Esophagus muscularis mucosa (tissue), 4 donors: ENCODE data around the gene STRN4. TPM values are rescaled to one million over a fixed set of nuclear protein-coding genes. Genes with fewer than 3 reads are reported as not detected.

ENCODE experiments used
- DNase-seq: peaks from one replicate; pipeline ENCODE4 v3.0.0-alpha.2; 2017; ENCODE audit errors: extremely low spot score
- H3K27ac ChIP-seq, 4 donors: fragments of 200-600 bp; sonication (generic); replicated peaks in 1 of 4; 1 replicate in 3 of 4; 2 replicates in 1 of 4; pipeline ENCODE4 v1.5.1; 2016 to 2019; ENCODE audit warnings: mild to moderate bottlenecking in 1 of 4
- H3K27me3 ChIP-seq, 4 donors: fragments of 200-600 bp; sonication (generic); one replicate each; pipeline versions ENCODE4 v1.5.1 to v1.6.0; 2016 to 2019
- H3K36me3 ChIP-seq, 4 donors: fragments of 200-600 bp; sonication (generic); one replicate each; pipeline ENCODE4 v1.5.1; 2016 to 2019
- H3K4me1 ChIP-seq, 4 donors: fragments of 200-600 bp; sonication (generic); one replicate each; pipeline ENCODE4 v1.5.1; 2016 to 2019
- H3K4me3 ChIP-seq, 4 donors: fragments of 200-600 bp; sonication (generic); 1 replicate in 2 of 4; 2 replicates in 2 of 4; pipeline ENCODE4 v1.5.1; 2016 to 2019; ENCODE audit warnings: mild to moderate bottlenecking in 4 of 4, moderate library complexity in 1 of 4
- H3K9me3 ChIP-seq, 4 donors: fragments of 200-600 bp; sonication (generic); 1 replicate in 3 of 4; 2 replicates in 1 of 4; pipeline ENCODE4 v1.5.1; 2016 to 2019
- EP300 ChIP-seq: sonication (generic); formaldehyde crosslinking; IDR thresholded peaks from one replicate; pipeline ENCODE4 v1.6.1; 2017; ENCODE audit warnings: antibody characterized with exemption
- POLR2A ChIP-seq: fragments of 450-650 bp; IDR thresholded peaks from one replicate; pipeline ENCODE4 v1.6.1; 2017; ENCODE audit warnings: antibody characterized with exemption, moderate library complexity, mild to moderate bottlenecking, low read depth
- POLR2AphosphoS5 ChIP-seq, 2 donors: sonication (generic); formaldehyde crosslinking; IDR thresholded peaks; one replicate each; pipeline ENCODE4 v1.6.1; 2017; ENCODE audit warnings: antibody characterized with exemption in 2 of 2
- WGBS: methylation state at CpG from one replicate; pipeline ENCODE4 v1.1.5; 2018; 5-methylcytosine and 5-hydroxymethylcytosine counted together
- intact Hi-C: fragments of 100-400 bp; cut with DNase I; formaldehyde crosslinking; loops from one replicate; pipeline ENCODE4 v1.15.1; 2023
- total RNA-seq, 4 donors: library from RNA; depleted of rRNA; stranded (reverse); fragments of >200 nt; gene quantifications; one replicate each; pipeline versions ENCODE4 v1.1.0 to v1.2.1, GENCODE V29; 2016
- TF ChIP-seq, protein P1 (sequence below), 3 experiments: fragments of 200-600 bp in 2 of 3; fragments of 450-650 bp in 1 of 3; sonication (generic) in 2 of 3; IDR thresholded peaks; one replicate each; pipeline ENCODE4 v1.5.1; 2017 to 2019; ENCODE audit warnings: antibody characterized with exemption in 3 of 3, mild to moderate bottlenecking in 2 of 3, moderate library complexity in 1 of 3

STRN4 gene
- total RNA-seq, 4 donors from 2014 or later, result 85.2 to 119 (median 101) TPM

DNA sequence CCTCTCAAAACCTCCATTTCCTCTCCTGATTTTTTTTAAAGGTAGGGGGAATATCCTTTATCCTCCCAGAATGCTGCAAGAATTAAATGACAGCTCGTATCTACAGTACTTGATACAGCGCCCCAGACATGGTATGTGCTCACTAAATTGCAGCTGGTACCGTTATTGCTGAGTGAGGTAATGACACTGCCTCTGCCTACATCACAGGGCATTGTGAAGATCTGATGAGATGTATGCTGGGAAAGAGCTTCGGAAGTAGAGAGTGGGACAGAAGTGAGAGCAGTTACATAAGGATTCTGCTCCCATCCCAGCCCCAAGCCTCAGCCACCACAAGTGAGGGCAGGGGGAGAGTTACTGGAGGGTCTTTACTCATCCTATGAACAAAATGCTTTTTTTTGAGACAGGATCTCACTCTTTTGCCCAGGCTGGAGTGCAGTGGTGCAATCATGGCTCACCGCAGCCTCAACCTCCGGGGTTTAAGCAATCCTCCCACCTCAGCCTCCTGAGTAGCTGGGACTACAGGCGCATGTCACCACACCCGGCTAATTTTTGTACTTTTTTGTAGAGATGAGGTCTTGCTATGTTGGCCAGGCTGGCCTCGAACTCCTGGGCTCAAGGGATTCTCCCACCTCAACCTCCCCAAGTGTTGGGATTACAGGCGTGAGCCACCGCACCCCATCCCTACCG is 2.1 kb downstream of the STRN4 start:
- DNase-seq, result no peak
- TF ChIP-seq EP300, result no peak
- TF ChIP-seq, protein P1, sequence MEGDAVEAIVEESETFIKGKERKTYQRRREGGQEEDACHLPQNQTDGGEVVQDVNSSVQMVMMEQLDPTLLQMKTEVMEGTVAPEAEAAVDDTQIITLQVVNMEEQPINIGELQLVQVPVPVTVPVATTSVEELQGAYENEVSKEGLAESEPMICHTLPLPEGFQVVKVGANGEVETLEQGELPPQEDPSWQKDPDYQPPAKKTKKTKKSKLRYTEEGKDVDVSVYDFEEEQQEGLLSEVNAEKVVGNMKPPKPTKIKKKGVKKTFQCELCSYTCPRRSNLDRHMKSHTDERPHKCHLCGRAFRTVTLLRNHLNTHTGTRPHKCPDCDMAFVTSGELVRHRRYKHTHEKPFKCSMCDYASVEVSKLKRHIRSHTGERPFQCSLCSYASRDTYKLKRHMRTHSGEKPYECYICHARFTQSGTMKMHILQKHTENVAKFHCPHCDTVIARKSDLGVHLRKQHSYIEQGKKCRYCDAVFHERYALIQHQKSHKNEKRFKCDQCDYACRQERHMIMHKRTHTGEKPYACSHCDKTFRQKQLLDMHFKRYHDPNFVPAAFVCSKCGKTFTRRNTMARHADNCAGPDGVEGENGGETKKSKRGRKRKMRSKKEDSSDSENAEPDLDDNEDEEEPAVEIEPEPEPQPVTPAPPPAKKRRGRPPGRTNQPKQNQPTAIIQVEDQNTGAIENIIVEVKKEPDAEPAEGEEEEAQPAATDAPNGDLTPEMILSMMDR (IDR thresholded peaks at IDR 0.05), result no peak
- no peak for TF ChIP-seq POLR2A
- TF ChIP-seq POLR2AphosphoS5 (IDR thresholded peaks at IDR 0.05), result no peak
- 80% methylated on average over 12 of the region's 12 CpGs for WGBS

DNA sequence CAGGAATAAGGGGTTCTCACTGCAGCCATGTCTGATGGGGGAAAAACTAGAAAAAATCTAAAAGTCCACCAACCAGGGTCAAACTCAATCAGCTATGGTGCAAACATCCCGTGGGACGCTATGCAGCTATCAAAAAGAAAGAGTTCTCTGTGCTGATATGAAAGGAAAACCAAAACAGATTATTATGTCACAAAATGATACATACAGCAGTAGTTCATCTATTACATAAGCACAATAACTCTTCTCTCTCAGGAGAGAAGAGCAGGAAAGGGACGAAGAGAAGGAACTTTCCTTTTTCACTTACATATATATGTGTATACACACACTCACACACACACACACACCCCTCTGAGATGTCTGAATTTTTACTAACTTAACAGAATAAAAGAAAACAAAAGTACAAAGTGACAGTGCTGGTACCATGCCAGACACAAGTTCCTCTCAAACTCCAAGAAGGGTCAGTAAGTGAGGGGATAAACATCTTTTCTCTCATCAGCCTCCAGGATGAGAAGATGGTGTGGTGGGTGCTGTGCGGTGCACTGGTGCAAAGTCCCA is 3.2 kb downstream of the STRN4 start:
- 68% methylated on average over 4 of the region's 4 CpGs for WGBS
- peaks cover 61 to 89% (median 86%) of the 10 kb centered on the region in 4 donors for H3K4me1 ChIP-seq
- no peak overlapping the region for H3K4me3 ChIP-seq
- no peak overlapping the region for H3K27ac ChIP-seq
- no peak for TF ChIP-seq POLR2A
- TF ChIP-seq, protein P1 (IDR thresholded peaks at IDR 0.05), result no peak
- no peak for TF ChIP-seq POLR2AphosphoS5 (IDR thresholded peaks at IDR 0.05)
- intact Hi-C loops, result no loop called here
- peaks cover 0 to 20% (median 6%) of the 10 kb centered on the region in 4 donors for H3K36me3 ChIP-seq
- DNase-seq, result no peak
- H3K27me3 ChIP-seq, result no peaks in the 10 kb centered on the region
- no peaks in the 10 kb centered on the region for H3K9me3 ChIP-seq

More for the DNA sequence above, 2.1 kb downstream of the STRN4 start:
- peaks cover 50 to 78% (median 74%) of the 10 kb centered on the region in 4 donors for H3K4me1 ChIP-seq
- no peaks in the 10 kb centered on the region for H3K9me3 ChIP-seq
- H3K4me3 ChIP-seq, result peak overlapping the region in 3 of 4 donors; percentile 83 to 99 (median 91)
- intact Hi-C loops, result no loop called here
- H3K36me3 ChIP-seq, result peaks cover 0 to 24% (median 9%) of the 10 kb centered on the region in 4 donors
- H3K27ac ChIP-seq, result no peak overlapping the region
- no peaks in the 10 kb centered on the region for H3K27me3 ChIP-seq

DNA sequence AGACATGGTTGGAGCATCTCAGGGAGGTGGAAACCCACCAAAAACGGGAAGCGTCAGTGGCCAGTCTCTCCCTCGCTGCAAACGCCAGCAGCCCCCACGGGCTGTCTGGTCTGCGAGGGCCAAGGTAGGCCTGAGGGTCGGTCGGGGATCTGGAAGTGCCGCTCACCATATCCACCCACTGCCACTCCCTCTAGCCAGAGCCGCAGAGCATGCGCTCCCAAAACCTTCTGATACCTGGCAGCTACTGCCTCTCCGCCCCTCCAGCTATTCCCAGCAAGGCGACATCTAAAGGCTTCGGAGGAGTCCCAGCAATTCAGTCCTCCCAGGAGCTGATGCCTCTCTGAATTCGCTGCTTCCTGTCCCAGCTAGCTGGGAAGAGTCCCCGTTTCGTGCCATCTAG is 4.8 kb downstream of the STRN4 start:
- TF ChIP-seq, protein P1 (IDR thresholded peaks at IDR 0.05), result no peak
- TF ChIP-seq EP300, result no peak
- no peak for TF ChIP-seq POLR2A
- no peak for TF ChIP-seq POLR2AphosphoS5 (IDR thresholded peaks at IDR 0.05)
- peaks cover 0 to 34% (median 21%) of the 10 kb centered on the region in 4 donors for H3K36me3 ChIP-seq
- intact Hi-C loops, result no loop called here
- DNase-seq, result no peak
- no peaks in the 10 kb centered on the region for H3K9me3 ChIP-seq
- peaks cover 70 to 91% (median 90%) of the 10 kb centered on the region in 4 donors for H3K4me1 ChIP-seq
- no peak overlapping the region for H3K4me3 ChIP-seq
- no peaks in the 10 kb centered on the region for H3K27me3 ChIP-seq
- 85% methylated on average over 10 of the region's 17 CpGs for WGBS
- peak overlapping the region in 1 of 4 donors; percentile 85 for H3K27ac ChIP-seq

DNA sequence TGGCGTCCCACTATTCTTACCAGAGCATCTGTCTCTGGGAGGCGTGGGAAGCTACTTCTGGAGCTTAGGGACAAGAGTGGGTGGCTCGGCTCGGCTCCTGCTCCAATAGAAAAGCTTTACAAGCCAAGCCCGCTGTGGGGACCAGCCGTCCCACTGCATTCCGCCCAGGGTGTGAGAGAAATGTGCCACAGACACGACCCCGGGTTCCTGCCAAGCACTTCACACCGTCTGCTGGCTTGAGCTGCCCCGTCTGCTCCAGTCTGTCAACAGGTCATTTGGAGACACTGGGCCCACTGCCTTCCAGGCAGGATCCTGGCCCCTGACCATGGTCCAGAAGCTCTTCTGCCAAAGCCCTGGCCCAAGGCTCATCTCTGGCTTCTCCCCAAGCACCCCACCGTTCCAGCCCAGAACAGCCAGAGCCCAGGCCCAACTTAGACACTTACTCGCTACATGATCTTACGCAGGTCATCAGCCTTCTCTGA is 6.9 kb downstream of the STRN4 start:
- WGBS, result 40% methylated on average over 8 of the region's 14 CpGs
- H3K36me3 ChIP-seq, result peaks cover 6 to 52% (median 41%) of the 10 kb centered on the region in 4 donors
- peak; percentile 94 for DNase-seq
- intact Hi-C loops, result no loop called here
- no peak overlapping the region for H3K4me3 ChIP-seq
- H3K9me3 ChIP-seq, result no peaks in the 10 kb centered on the region
- peak; percentile 57 to 79 for TF ChIP-seq POLR2AphosphoS5 (IDR thresholded peaks at IDR 0.05)
- TF ChIP-seq, protein P1 (IDR thresholded peaks at IDR 0.05), result no peak
- TF ChIP-seq EP300, result no peak
- TF ChIP-seq POLR2A, result no peak
- peak overlapping the region; percentile 76 to 85 (median 79) for H3K27ac ChIP-seq
- H3K4me1 ChIP-seq, result peaks cover 72 to 91% (median 82%) of the 10 kb centered on the region in 4 donors
- H3K27me3 ChIP-seq, result no peaks in the 10 kb centered on the region
